Measurements from ENCODE around the gene KCTD5.

GRCh38 chr16:2738615-2739014, 56.3 kb downstream of the KCTD5 start:
- TF ChIP-seq CTCF (IDR thresholded peaks at IDR 0.05) (no peak), POLR2A (IDR thresholded peaks at IDR 0.05) (no peak)
